ENCODE measurements around the gene KRT10.

- TF ChIP-seq EZH2 (IDR thresholded peaks at IDR 0.05; ENCODE audit: low read length, missing control alignments), result no peak
- TF ChIP-seq, protein P1, sequence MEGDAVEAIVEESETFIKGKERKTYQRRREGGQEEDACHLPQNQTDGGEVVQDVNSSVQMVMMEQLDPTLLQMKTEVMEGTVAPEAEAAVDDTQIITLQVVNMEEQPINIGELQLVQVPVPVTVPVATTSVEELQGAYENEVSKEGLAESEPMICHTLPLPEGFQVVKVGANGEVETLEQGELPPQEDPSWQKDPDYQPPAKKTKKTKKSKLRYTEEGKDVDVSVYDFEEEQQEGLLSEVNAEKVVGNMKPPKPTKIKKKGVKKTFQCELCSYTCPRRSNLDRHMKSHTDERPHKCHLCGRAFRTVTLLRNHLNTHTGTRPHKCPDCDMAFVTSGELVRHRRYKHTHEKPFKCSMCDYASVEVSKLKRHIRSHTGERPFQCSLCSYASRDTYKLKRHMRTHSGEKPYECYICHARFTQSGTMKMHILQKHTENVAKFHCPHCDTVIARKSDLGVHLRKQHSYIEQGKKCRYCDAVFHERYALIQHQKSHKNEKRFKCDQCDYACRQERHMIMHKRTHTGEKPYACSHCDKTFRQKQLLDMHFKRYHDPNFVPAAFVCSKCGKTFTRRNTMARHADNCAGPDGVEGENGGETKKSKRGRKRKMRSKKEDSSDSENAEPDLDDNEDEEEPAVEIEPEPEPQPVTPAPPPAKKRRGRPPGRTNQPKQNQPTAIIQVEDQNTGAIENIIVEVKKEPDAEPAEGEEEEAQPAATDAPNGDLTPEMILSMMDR (conservative IDR thresholded peaks at IDR 0.05 in 1 of 2, IDR thresholded peaks at IDR 0.05 in 1 of 2; ENCODE audit: low read depth in 1 of 2, low read length in 2 of 2), result no peak
These were observed 47.7 kb upstream of the KRT10 start for GRCh38 chr17:40870136-40870535.

Measured in fibroblast of lung (primary cell).